NT2/D1 (cell line): ENCODE measurements around the gene HOMER2.

Source experiments
- SUZ12 ChIP-seq: IDR thresholded peaks from 2 replicates; pipeline ENCODE4 v1.6.1; 2011; ENCODE audit not compliant: insufficient read length, insufficient read depth; ENCODE audit errors: extremely low read depth
- ZNF274 ChIP-seq: IDR thresholded peaks from 2 replicates; pipeline ENCODE4 v1.6.1; 2011; ENCODE audit warnings: mild to moderate bottlenecking, low read depth, low read length

- TF ChIP-seq SUZ12 (no peak), ZNF274 (no peak)
Measured at GRCh38 chr15:82950746-82951370, 1.7 kb downstream of the HOMER2 start.
